ENCODE results near the gene CCDC73.

DNA sequence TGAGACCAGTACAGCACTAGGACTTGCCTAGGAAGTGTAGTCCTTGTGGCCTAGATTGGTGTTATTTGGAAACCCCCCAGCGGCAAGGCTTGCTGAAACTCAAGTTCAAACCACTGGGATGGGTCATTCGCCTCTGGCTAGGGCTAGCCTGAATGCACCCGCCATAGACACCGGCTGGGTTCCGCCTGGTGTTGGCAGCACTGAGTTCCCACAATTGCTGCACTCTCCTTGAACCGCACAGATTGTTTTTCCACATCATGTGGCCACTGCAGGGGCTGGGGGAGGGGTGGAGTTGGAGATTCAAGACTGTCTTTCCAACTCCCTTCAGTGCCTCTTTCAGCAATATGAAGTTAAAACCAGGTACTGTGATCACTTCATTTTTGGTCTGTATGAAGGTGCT lies 43.1 kb downstream of the CCDC73 start:
- TF ChIP-seq TAF1 (IDR thresholded peaks at IDR 0.05; ENCODE audit: borderline replicate concordance, insufficient read depth, low read length) = no peak
- no peak for TF ChIP-seq FOXP2 (optimal IDR thresholded peaks at IDR 0.05; ENCODE audit: borderline replicate concordance, extremely low read depth, extremely low read length, insufficient read depth)
- TF ChIP-seq, protein P1, sequence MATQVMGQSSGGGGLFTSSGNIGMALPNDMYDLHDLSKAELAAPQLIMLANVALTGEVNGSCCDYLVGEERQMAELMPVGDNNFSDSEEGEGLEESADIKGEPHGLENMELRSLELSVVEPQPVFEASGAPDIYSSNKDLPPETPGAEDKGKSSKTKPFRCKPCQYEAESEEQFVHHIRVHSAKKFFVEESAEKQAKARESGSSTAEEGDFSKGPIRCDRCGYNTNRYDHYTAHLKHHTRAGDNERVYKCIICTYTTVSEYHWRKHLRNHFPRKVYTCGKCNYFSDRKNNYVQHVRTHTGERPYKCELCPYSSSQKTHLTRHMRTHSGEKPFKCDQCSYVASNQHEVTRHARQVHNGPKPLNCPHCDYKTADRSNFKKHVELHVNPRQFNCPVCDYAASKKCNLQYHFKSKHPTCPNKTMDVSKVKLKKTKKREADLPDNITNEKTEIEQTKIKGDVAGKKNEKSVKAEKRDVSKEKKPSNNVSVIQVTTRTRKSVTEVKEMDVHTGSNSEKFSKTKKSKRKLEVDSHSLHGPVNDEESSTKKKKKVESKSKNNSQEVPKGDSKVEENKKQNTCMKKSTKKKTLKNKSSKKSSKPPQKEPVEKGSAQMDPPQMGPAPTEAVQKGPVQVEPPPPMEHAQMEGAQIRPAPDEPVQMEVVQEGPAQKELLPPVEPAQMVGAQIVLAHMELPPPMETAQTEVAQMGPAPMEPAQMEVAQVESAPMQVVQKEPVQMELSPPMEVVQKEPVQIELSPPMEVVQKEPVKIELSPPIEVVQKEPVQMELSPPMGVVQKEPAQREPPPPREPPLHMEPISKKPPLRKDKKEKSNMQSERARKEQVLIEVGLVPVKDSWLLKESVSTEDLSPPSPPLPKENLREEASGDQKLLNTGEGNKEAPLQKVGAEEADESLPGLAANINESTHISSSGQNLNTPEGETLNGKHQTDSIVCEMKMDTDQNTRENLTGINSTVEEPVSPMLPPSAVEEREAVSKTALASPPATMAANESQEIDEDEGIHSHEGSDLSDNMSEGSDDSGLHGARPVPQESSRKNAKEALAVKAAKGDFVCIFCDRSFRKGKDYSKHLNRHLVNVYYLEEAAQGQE (IDR thresholded peaks at IDR 0.05; ENCODE audit: insufficient read depth in 1 of 2, low read depth in 2 of 2, low read length in 2 of 2) = no peak

All from PFSK-1 (cell line).